IPS DF 6.9 (cell line): Measurements from ENCODE around the gene FANCM.

Experiments
- DNase-seq: peaks from one replicate; pipeline ENCODE4 v3.0.0-alpha.2; 2013; ENCODE audit warnings: low read depth, low spot score
- H3K27ac ChIP-seq: one replicate; pipeline ENCODE4 v1.5.1; 2013; ENCODE audit warnings: low read length, control low read depth
- H3K27me3 ChIP-seq: 2 replicates; pipeline ENCODE4 v1.6.1; 2013; ENCODE audit warnings: mild to moderate bottlenecking, low read length; ENCODE audit not compliant: control insufficient read depth, insufficient read depth
- H3K36me3 ChIP-seq: 2 replicates; pipeline ENCODE4 v1.6.1; 2013; ENCODE audit warnings: low read length; ENCODE audit not compliant: control insufficient read depth, insufficient read depth
- H3K4me1 ChIP-seq: 2 replicates; pipeline ENCODE4 v1.6.1; 2013; ENCODE audit warnings: low read length; ENCODE audit not compliant: control insufficient read depth, insufficient read depth
- H3K4me3 ChIP-seq: 2 replicates; pipeline ENCODE4 v1.5.1; 2013; ENCODE audit warnings: mild to moderate bottlenecking, low read length
- H3K9me3 ChIP-seq: 2 replicates; pipeline ENCODE4 v1.6.1; 2013; ENCODE audit warnings: low read length, inconsistent platforms; ENCODE audit not compliant: control insufficient read depth, insufficient read depth
- WGBS: extraction: QIAGEN DNeasy Blood & Tissue Kit; methylation state at CpG from one replicate; pipeline ENCODE4 v1.1.7; 2013; ENCODE audit warnings: mixed read lengths, missing lambda C conversion rate; ENCODE audit not compliant: insufficient read length, insufficient coverage; 5-methylcytosine and 5-hydroxymethylcytosine counted together

FANCM gene

GRCh38 chr14:45222485-45223262 lies 86.9 kb downstream of the FANCM start:
- Histone ChIP-seq H3K36me3 (no peaks in the 10 kb centered on the region; the same call in 1 of the 2 replicates), H3K4me1 (no peaks in the 10 kb centered on the region), H3K27me3 (no peaks in the 10 kb centered on the region), H3K4me3 (no peak overlapping the region), H3K9me3 (no peaks in the 10 kb centered on the region), H3K27ac (no peak overlapping the region)
- no peak for DNase-seq
- no CpG with 5 or more reads among the region's 3 CpGs for WGBS

GRCh38 chr14:45227566-45227965 lies 91.8 kb downstream of the FANCM start:
- Histone ChIP-seq H3K4me3 (no peak overlapping the region), H3K36me3 (no peaks in the 10 kb centered on the region; the same call in 1 of the 2 replicates), H3K27me3 (no peaks in the 10 kb centered on the region), H3K27ac (no peak overlapping the region), H3K4me1 (no peaks in the 10 kb centered on the region), H3K9me3 (no peaks in the 10 kb centered on the region)
- WGBS: no CpG with 5 or more reads among the region's 4 CpGs
- no peak for DNase-seq

GRCh38 chr14:45238988-45239387 lies 103.3 kb downstream of the FANCM start:
- H3K27me3 ChIP-seq: no peaks in the 10 kb centered on the region
- H3K9me3 ChIP-seq: no peaks in the 10 kb centered on the region
- no peak for DNase-seq
- no peak overlapping the region for H3K4me3 ChIP-seq
- no peak overlapping the region for H3K27ac ChIP-seq
- H3K4me1 ChIP-seq: no peaks in the 10 kb centered on the region
- no peaks in the 10 kb centered on the region; the same call in 1 of the 2 replicates for H3K36me3 ChIP-seq
- no CpG with 5 or more reads among the region's 2 CpGs for WGBS

GRCh38 chr14:45242706-45243105 lies 107.0 kb downstream of the FANCM start:
- Histone ChIP-seq H3K27me3 (no peaks in the 10 kb centered on the region), H3K27ac (no peak overlapping the region), H3K4me3 (no peak overlapping the region), H3K36me3 (no peaks in the 10 kb centered on the region; the same call in 1 of the 2 replicates), H3K9me3 (no peaks in the 10 kb centered on the region), H3K4me1 (no peaks in the 10 kb centered on the region)
- no CpG with 5 or more reads among the region's 3 CpGs for WGBS
- no peak for DNase-seq

- Histone ChIP-seq H3K27ac (no peak overlapping the region), H3K4me1 (no peaks in the 10 kb centered on the region), H3K36me3 (no peaks in the 10 kb centered on the region; the same call in 1 of the 2 replicates), H3K27me3 (no peaks in the 10 kb centered on the region), H3K4me3 (no peak overlapping the region), H3K9me3 (no peaks in the 10 kb centered on the region)
- WGBS: 100% methylated on average over 1 of the region's 3 CpGs
- no peak for DNase-seq
These were observed 110.4 kb downstream of the FANCM start for GRCh38 chr14:45246151-45246550.

- Histone ChIP-seq H3K27me3 (no peaks in the 10 kb centered on the region), H3K27ac (no peak overlapping the region), H3K36me3 (no peaks in the 10 kb centered on the region; the same call in 1 of the 2 replicates), H3K9me3 (no peaks in the 10 kb centered on the region), H3K4me1 (no peaks in the 10 kb centered on the region), H3K4me3 (no peak overlapping the region)
- WGBS: no CpG with 5 or more reads among the region's 1 CpG
- DNase-seq: no peak
These were observed 111.0 kb downstream of the FANCM start for GRCh38 chr14:45246691-45247090.

- Histone ChIP-seq H3K9me3 (no peaks in the 10 kb centered on the region), H3K4me1 (no peaks in the 10 kb centered on the region), H3K27me3 (no peaks in the 10 kb centered on the region), H3K27ac (no peak overlapping the region), H3K4me3 (no peak overlapping the region), H3K36me3 (no peaks in the 10 kb centered on the region; the same call in 1 of the 2 replicates)
- no CpG with 5 or more reads among the region's 1 CpG for WGBS
- DNase-seq: no peak
These were observed 111.7 kb downstream of the FANCM start for GRCh38 chr14:45247427-45247826.

GRCh38 chr14:45249856-45250575 lies 114.3 kb downstream of the FANCM start:
- Histone ChIP-seq H3K9me3 (no peaks in the 10 kb centered on the region), H3K27ac (no peak overlapping the region), H3K36me3 (no peaks in the 10 kb centered on the region; the same call in 1 of the 2 replicates), H3K27me3 (no peaks in the 10 kb centered on the region), H3K4me1 (peaks cover 2% of the 10 kb centered on the region; the same call in 1 of the 2 replicates), H3K4me3 (no peak overlapping the region)
- no CpG with 5 or more reads among the region's 5 CpGs for WGBS
- DNase-seq: no peak
